ENCODE results near the gene ZC3H7A. TPM values are rescaled to one million over a fixed set of nuclear protein-coding genes. Genes with fewer than 3 reads are reported as not detected.
A peak's percentile ranks its signal among the peaks of the same experiment; 100 is the strongest.

ZC3H7A gene
- total and polyA plus RNA-seq, 2 experiments from 2014 or later, result 44.7 to 55.5 TPM

GRCh38 chr16:11742093-11742535 lies 54.9 kb downstream of the ZC3H7A start:
- no peak for DNase-seq (ENCODE audit: low read depth in 1 of 2, low spot score in 1 of 2)
- peaks cover 14% of the 10 kb centered on the region for H3K4me1 ChIP-seq (ENCODE audit: low read depth)
- no peaks in the 10 kb centered on the region for H3K36me3 ChIP-seq
- peak overlapping the region; percentile 91 for H3K27ac ChIP-seq
- H3K9me3 ChIP-seq (ENCODE audit: low read depth), result no peaks in the 10 kb centered on the region
- no peak for TF ChIP-seq CTCF (IDR thresholded peaks at IDR 0.05; ENCODE audit: low read depth, low read length)
- no peaks in the 10 kb centered on the region for H3K27me3 ChIP-seq
- peak overlapping the region; percentile 71 for H3K4me3 ChIP-seq

- H3K27me3 ChIP-seq, result no peaks in the 10 kb centered on the region
- peaks cover 28% of the 10 kb centered on the region for H3K4me1 ChIP-seq (ENCODE audit: low read depth)
- H3K36me3 ChIP-seq, result peaks cover 5% of the 10 kb centered on the region
- peak overlapping the region; percentile 71 for H3K4me3 ChIP-seq
- TF ChIP-seq CTCF (IDR thresholded peaks at IDR 0.05; ENCODE audit: low read depth, low read length), result no peak
- H3K9me3 ChIP-seq (ENCODE audit: low read depth), result no peaks in the 10 kb centered on the region
- no peak for DNase-seq (ENCODE audit: low read depth in 1 of 2, low spot score in 1 of 2)
- no peak overlapping the region for H3K27ac ChIP-seq
These were observed 56.5 kb downstream of the ZC3H7A start for GRCh38 chr16:11740567-11740966.

GRCh38 chr16:11738742-11739544 lies 58.1 kb downstream of the ZC3H7A start:
- Histone ChIP-seq H3K9me3 (ENCODE audit: low read depth) (no peaks in the 10 kb centered on the region), H3K4me3 (no peak overlapping the region), H3K4me1 (ENCODE audit: low read depth) (peaks cover 39% of the 10 kb centered on the region), H3K27ac (no peak overlapping the region), H3K27me3 (no peaks in the 10 kb centered on the region), H3K36me3 (peaks cover 12% of the 10 kb centered on the region)
- DNase-seq (ENCODE audit: low read depth in 1 of 2, low spot score in 1 of 2), result no peak
- no peak for TF ChIP-seq CTCF (IDR thresholded peaks at IDR 0.05; ENCODE audit: low read depth, low read length)

GRCh38 chr16:11737713-11738112 lies 59.3 kb downstream of the ZC3H7A start:
- Histone ChIP-seq H3K27me3 (no peaks in the 10 kb centered on the region), H3K4me1 (ENCODE audit: low read depth) (peaks cover 41% of the 10 kb centered on the region), H3K27ac (no peak overlapping the region), H3K36me3 (peaks cover 12% of the 10 kb centered on the region), H3K4me3 (no peak overlapping the region), H3K9me3 (ENCODE audit: low read depth) (no peaks in the 10 kb centered on the region)
- DNase-seq (ENCODE audit: low read depth in 1 of 2, low spot score in 1 of 2), result no peak
- TF ChIP-seq CTCF (IDR thresholded peaks at IDR 0.05; ENCODE audit: low read depth, low read length), result no peak

GRCh38 chr16:11736903-11737302 lies 60.2 kb downstream of the ZC3H7A start:
- no peak for TF ChIP-seq CTCF (IDR thresholded peaks at IDR 0.05; ENCODE audit: low read depth, low read length)
- H3K4me3 ChIP-seq, result no peak overlapping the region

More at GRCh38 chr16:11736903-11737302, 60.2 kb downstream of the ZC3H7A start:
- Histone ChIP-seq H3K27me3 (no peaks in the 10 kb centered on the region), H3K9me3 (ENCODE audit: low read depth) (no peaks in the 10 kb centered on the region), H3K4me1 (ENCODE audit: low read depth) (peaks cover 41% of the 10 kb centered on the region), H3K27ac (peak overlapping the region; percentile 76), H3K36me3 (peaks cover 16% of the 10 kb centered on the region)
- DNase-seq (ENCODE audit: low read depth in 1 of 2, low spot score in 1 of 2), result no peak
